ENCODE data around the gene CTPS2. TPM values are rescaled to one million over a fixed set of nuclear protein-coding genes. Genes with fewer than 3 reads are reported as not detected.

CTPS2 gene
- total and polyA plus RNA-seq, 10 of the 15 experiments (the other 5 are each of a cell fraction or from before 2014, with no cell fraction given): 5.9 to 17.8 (median 14.2) TPM

GRCh38 chrX:16552546-16552945, 159.9 kb downstream of the CTPS2 start:
- H2AFZ ChIP-seq (ENCODE audit: control insufficient read depth, low read depth, low read length): no peak overlapping the region
- POLR2A ChIA-PET: no interaction called here
- no peak overlapping the region for H3K4me2 ChIP-seq (ENCODE audit: control insufficient read depth, insufficient read depth)
- in situ Hi-C loops (cut with MboI): no loop called here
- H3K9ac ChIP-seq (ENCODE audit: control insufficient read depth, insufficient read depth, low read length): no peak overlapping the region
- DNase-seq (ENCODE audit: low read depth, low spot score): no peak
- no peaks in the 10 kb centered on the region for H3K27me3 ChIP-seq (replicated peaks in 1 of 2; ENCODE audit: control insufficient read depth in 2 of 2, insufficient read depth in 2 of 2, low read length in 1 of 2)
- CTCF ChIA-PET: no interaction called here
- no peak overlapping the region for H3K27ac ChIP-seq (ENCODE audit: control insufficient read depth, insufficient read depth)
- no peaks in the 10 kb centered on the region for H3K36me3 ChIP-seq (ENCODE audit: control insufficient read depth in 2 of 2, insufficient read depth in 2 of 2, low read length in 1 of 2)
- intact Hi-C loops (cut with micrococcal nuclease; ENCODE audit: unreplicated experiment): no loop called here
- TF ChIP-seq DPF2 (IDR thresholded peaks at IDR 0.05) (no peak), USF1 (IDR thresholded peaks at IDR 0.05; ENCODE audit: borderline replicate concordance, extremely low read length, insufficient read depth, low read depth, low read length) (no peak), EP300 (IDR thresholded peaks at IDR 0.05; ENCODE audit: borderline replicate concordance in 1 of 2, control insufficient read depth in 1 of 2, low read depth in 2 of 2, low read length in 2 of 2) (no peak), MYC (IDR thresholded peaks at IDR 0.05; ENCODE audit: insufficient read depth, insufficient read length, insufficient replicate concordance, low read length, severe bottlenecking) (no peak), CEBPZ (IDR thresholded peaks at IDR 0.05; ENCODE audit: low read depth, low read length) (no peak), GABPA (IDR thresholded peaks at IDR 0.05; ENCODE audit: low read depth) (no peak)
- SMC1A ChIA-PET (ENCODE audit: uncharacterized antibody, unreplicated experiment): no interaction called here
- no TSS peak for BruUV-seq (replicated peaks)
- 5% methylated on average over 3 of the region's 3 CpGs for WGBS (ENCODE audit: insufficient coverage, insufficient replicate concordance, low lambda C conversion rate, missing lambda C conversion rate)
- H3K79me2 ChIP-seq (ENCODE audit: control insufficient read depth, insufficient read depth, low read length): no peaks in the 10 kb centered on the region
- RAD21 ChIA-PET (ENCODE audit: unreplicated experiment): no interaction called here
- no peak overlapping the region for H3K4me3 ChIP-seq
- H4K20me1 ChIP-seq (ENCODE audit: control insufficient read depth, insufficient read depth): no peaks in the 10 kb centered on the region
- no peaks in the 10 kb centered on the region for H3K9me3 ChIP-seq (replicated peaks; ENCODE audit: control insufficient read depth, insufficient read depth, low read length)
- no peak for FAIRE-seq
- H3K4me1 ChIP-seq (ENCODE audit: control insufficient read depth, insufficient read depth, low read length): no peaks in the 10 kb centered on the region
- ATAC-seq: no peak
